Measurements from ENCODE around the gene TEX47.

Gene TEX47

GRCh38 chr7:88758381-88759229 lies 36.9 kb downstream of the TEX47 start:
- no peak overlapping the region for H3K4me3 ChIP-seq (ENCODE audit: low read length)
- no peak for DNase-seq (ENCODE audit: low read depth, low spot score)

DNA sequence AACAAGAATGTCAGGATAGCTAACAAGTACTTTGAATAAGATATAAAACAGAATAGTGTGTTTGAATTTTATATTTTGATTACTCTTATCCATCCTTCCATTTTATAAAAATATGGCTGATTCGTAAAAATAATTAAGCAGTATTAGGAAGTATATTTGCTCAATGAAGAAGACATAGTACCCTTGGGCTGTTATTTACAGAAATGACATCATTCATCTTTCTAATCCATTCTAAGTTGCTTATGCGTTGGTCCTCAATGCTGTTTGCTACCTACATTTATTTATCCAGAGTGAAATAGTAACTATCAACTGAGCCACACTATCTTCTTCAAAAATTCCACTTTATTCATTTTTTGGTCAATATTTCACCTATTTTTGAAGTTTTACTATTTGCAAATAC lies 38.2 kb downstream of the TEX47 start:
- H3K4me3 ChIP-seq (ENCODE audit: low read length), result no peak overlapping the region

DNA sequence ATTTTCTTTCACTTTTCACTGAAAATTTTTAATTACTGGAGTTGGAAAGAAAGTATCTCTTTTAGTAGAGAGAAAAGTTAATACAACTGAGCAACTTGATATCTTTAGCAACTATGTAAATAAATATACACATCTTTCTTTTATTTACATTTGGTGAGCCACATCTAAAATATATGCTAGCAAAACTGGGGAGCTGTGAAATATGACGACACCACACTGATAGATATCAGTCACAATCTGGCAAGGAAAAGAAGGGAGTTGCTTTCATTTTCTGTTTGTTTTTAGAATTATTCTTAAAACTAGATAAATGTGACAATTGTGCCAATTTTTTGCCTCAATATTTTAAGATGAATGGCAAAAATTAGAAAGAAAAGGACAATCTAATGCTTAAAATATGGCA lies 38.7 kb downstream of the TEX47 start:
- H3K4me3 ChIP-seq (ENCODE audit: low read length), result no peak overlapping the region
- DNase-seq (ENCODE audit: low read depth, low spot score), result no peak

More for the DNA sequence above, 38.2 kb downstream of the TEX47 start:
- DNase-seq (ENCODE audit: low read depth, low spot score), result no peak

DNA sequence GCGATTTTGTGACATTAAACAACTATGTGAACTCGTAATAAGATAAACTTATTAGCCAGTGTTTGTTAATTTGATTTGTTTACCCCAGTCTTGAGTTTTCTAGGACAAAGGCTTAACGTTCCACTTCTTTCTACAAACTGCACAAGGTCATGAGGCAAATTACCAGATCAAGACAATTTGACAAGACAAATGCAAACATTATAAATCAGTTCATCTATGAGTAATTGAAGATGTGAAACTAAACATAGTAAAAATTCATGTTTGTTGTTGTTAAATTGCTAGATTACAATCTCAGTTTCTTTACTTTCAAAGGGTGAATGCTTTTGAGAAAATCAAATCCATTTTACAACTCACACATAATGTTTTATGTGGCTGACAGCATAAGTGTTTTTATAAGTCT lies 49.4 kb downstream of the TEX47 start:
- no peak overlapping the region for H3K4me3 ChIP-seq (ENCODE audit: low read length)
- no peak for DNase-seq (ENCODE audit: low read depth, low spot score)
